Adrenal gland (tissue), 12 donors: ENCODE results near the gene MTHFD2L. TPM values are rescaled to one million over a fixed set of nuclear protein-coding genes. Genes with fewer than 3 reads are reported as not detected.

Source experiments
- DNase-seq, 7 donors: peaks; one replicate each; pipeline ENCODE4 v3.0.0-alpha.2; 2019 to 2020
- H3K27ac ChIP-seq, 5 donors: fragments of 200-600 bp; sonication (generic) in 4 of 5; 1 replicate in 3 of 5; 2 replicates in 2 of 5; pipeline versions ENCODE4 v1.5.1 to v1.8.0; 2016 to 2020; ENCODE audit warnings: mild to moderate bottlenecking in 1 of 5
- H3K27me3 ChIP-seq: fragments of 200-600 bp; 2 replicates; pipeline ENCODE4 v1.8.0; 2021
- H3K36me3 ChIP-seq, 2 donors: fragments of 200-600 bp; replicated peaks in 1 of 2; 1 replicate in 1 of 2; 2 replicates in 1 of 2; pipeline versions ENCODE4 v1.5.1 to v1.8.0; 2018 to 2022
- H3K4me1 ChIP-seq, 2 donors: fragments of 200-600 bp; replicated peaks in 1 of 2; 1 replicate in 1 of 2; 2 replicates in 1 of 2; pipeline versions ENCODE4 v1.5.1 to v1.8.0; 2018 to 2021
- H3K4me3 ChIP-seq, 4 donors: fragments of 200-600 bp; sonication (generic) in 3 of 4; one replicate each; pipeline ENCODE4 v1.5.1; 2016 to 2018
- H3K9me3 ChIP-seq, 3 donors: fragments of 200-600 bp; sonication (generic) in 1 of 3; replicated peaks in 1 of 3; 1 replicate in 2 of 3; 2 replicates in 1 of 3; pipeline versions ENCODE4 v1.5.1 to v1.8.0; 2016 to 2021
- CTCF ChIP-seq, 6 experiments: fragments of 450-650 bp in 4 of 6; fragments of 200-600 bp in 2 of 6; sonication (generic) in 1 of 6; IDR thresholded peaks; 1 replicate in 5 of 6; 2 replicates in 1 of 6; pipeline versions ENCODE4 v1.5.1 to v1.8.0; 2016 to 2021; ENCODE audit warnings: antibody characterized with exemption in 6 of 6, mild to moderate bottlenecking in 2 of 6, moderate library complexity in 1 of 6
- POLR2A ChIP-seq, 2 donors: fragments of 450-650 bp; IDR thresholded peaks; one replicate each; pipeline ENCODE4 v1.6.1; 2017; ENCODE audit warnings: antibody characterized with exemption in 2 of 2, mild to moderate bottlenecking in 2 of 2, moderate library complexity in 1 of 2
- WGBS, 4 donors: extraction: QIAGEN DNeasy Blood & Tissue Kit in 2 of 4; methylation state at CpG; one replicate each; pipeline versions ENCODE4 v1.1.5 to v1.1.7; 2013 to 2017; 5-methylcytosine and 5-hydroxymethylcytosine counted together
- intact Hi-C, 2 donors: fragments of 100-400 bp; cut with DNase I; formaldehyde crosslinking; loops; one replicate each; pipeline versions ENCODE4 v1.14.1 to v1.15.0; 2022 to 2023
- polyA plus RNA-seq, 3 donors: library from polyadenylated mRNA; stranded (reverse); fragments of 200-250 nt in 2 of 3; fragments of 350-450 nt in 1 of 3; fragmentation: Illumina TruSeq in 1 of 3; extraction: RNeasy Lipid Tissue Mini Kit (QIAGEN cat#74804) in 1 of 3; gene quantifications; one replicate each; pipeline ENCODE4 v1.2.3, GENCODE V29; 2013 to 2014
- total RNA-seq, 9 donors: library from RNA; depleted of rRNA in 4 of 9; stranded (reverse); fragments of >200 nt in 4 of 9; fragments of 120-200 nt in 1 of 9; fragmentation: NEBNext Ultra II Directional in 1 of 9; extraction: Animal tissue kit (Norgen Biotek cat#: 25700) in 1 of 9; gene quantifications; one replicate each; pipeline versions ENCODE4 v1.1.0 to v1.2.4, GENCODE V29; 2013 to 2023
- donor health status: healthy with polysubstance abuse.
- donor health status: Bipolar disorder and iron deficiency.
- donor health status: DM: yes; HTN: yes; CAD: no.
- donor health status: DM: no; HTN: no; CAD: no.
- donor health status: DM: no; HTN: no; CAD: no.
- donor health status: DM: yes; HTN: yes; CAD: no.

MTHFD2L gene
- total and polyA plus RNA-seq, 12 donors: 9.8 to 38.2 (median 15.9) TPM

GRCh38 chr4:74308215-74308614 is 150.3 kb downstream of the MTHFD2L start, which contains the start of gene EPGN:
Gene EPGN (plus strand): TSS chr4:74308470. CDS start chr4:74308534, 64 bp downstream.
- Histone ChIP-seq H3K27ac (no peak within 1 kb of the TSS), H3K27me3 (no peaks in the 10 kb centered on the region), H3K9me3 (no peaks in the 10 kb centered on the region), H3K4me1 (no peaks in the 10 kb centered on the region), H3K4me3 (no peak within 1 kb of the TSS), H3K36me3 (no peaks in the 10 kb centered on the region)
- intact Hi-C loops: loop anchor here (5.0 to 10.0 kb wide), 2 partner anchors 73 to 116 kb away; no protein-coding TSS in a partner anchor
- no peak for TF ChIP-seq CTCF (IDR thresholded peaks at IDR 0.05)
- no peak for TF ChIP-seq POLR2A (IDR thresholded peaks at IDR 0.05)
- 71 to 79% (median 73%) methylated on average over 5 of the region's 5 CpGs for WGBS, 4 donors
- DNase-seq: no peak

- DNase-seq: no peak
- intact Hi-C loops: loop anchor here (5.0 to 10.0 kb wide), 2 partner anchors 74 to 117 kb away; no protein-coding TSS in a partner anchor
- Histone ChIP-seq H3K4me1 (no peaks in the 10 kb centered on the region), H3K9me3 (no peaks in the 10 kb centered on the region), H3K27ac (no peak overlapping the region), H3K36me3 (no peaks in the 10 kb centered on the region), H3K4me3 (no peak overlapping the region), H3K27me3 (no peaks in the 10 kb centered on the region)
- no peak for TF ChIP-seq POLR2A (IDR thresholded peaks at IDR 0.05)
Observed at GRCh38 chr4:74309223-74309622, 151.3 kb downstream of the MTHFD2L start.

- WGBS, 4 donors: 24 to 31% (median 28%) methylated on average over 4 of the region's 4 CpGs
- no peak overlapping the region for H3K27ac ChIP-seq
Observed at GRCh38 chr4:74311696-74312313, 153.9 kb downstream of the MTHFD2L start.

GRCh38 chr4:74314329-74314728 is 156.4 kb downstream of the MTHFD2L start:
- TF ChIP-seq CTCF (IDR thresholded peaks at IDR 0.05): no peak
- no peak for TF ChIP-seq POLR2A (IDR thresholded peaks at IDR 0.05)
- Histone ChIP-seq H3K4me1 (no peaks in the 10 kb centered on the region), H3K36me3 (no peaks in the 10 kb centered on the region), H3K27ac (no peak overlapping the region), H3K27me3 (no peaks in the 10 kb centered on the region), H3K4me3 (no peak overlapping the region), H3K9me3 (no peaks in the 10 kb centered on the region)
- intact Hi-C loops: loop anchor here in 1 of 2 donors (10.0 kb wide), 1 partner anchor 130 kb away; no protein-coding TSS in a partner anchor
- WGBS, 4 donors: 91 to 100% (median 95%) methylated on average over 2 of the region's 2 CpGs
- DNase-seq: no peak

More at GRCh38 chr4:74311696-74312313, 153.9 kb downstream of the MTHFD2L start:
- peak in 5 of 7 donors; percentile 19 to 62 (median 26) for DNase-seq
- intact Hi-C loops: loop anchor here in 1 of 2 donors (10.0 kb wide), 1 partner anchor 127 kb away; no protein-coding TSS in a partner anchor
- TF ChIP-seq POLR2A (IDR thresholded peaks at IDR 0.05) (no peak), CTCF (IDR thresholded peaks at IDR 0.05) (peak; percentile 27 to 69 (median 62))
- Histone ChIP-seq H3K4me3 (no peak overlapping the region), H3K27me3 (no peaks in the 10 kb centered on the region), H3K36me3 (no peaks in the 10 kb centered on the region), H3K4me1 (no peaks in the 10 kb centered on the region), H3K9me3 (no peaks in the 10 kb centered on the region)
